Measurements from ENCODE around the gene COLGALT1.
"Not testable (repeated sequence)": the region's sequence is repeated elsewhere in the genome, so short reads cannot be mapped to it uniquely, and the experiment has no call there.

The COLGALT1 gene

GRCh38 chr19:17590866-17591265 lies 35.4 kb downstream of the COLGALT1 start:
- WGBS, 2 experiments, result 50% methylated on average over 1 of the region's 1 CpG

GRCh38 chr19:17594296-17594695 lies 38.8 kb downstream of the COLGALT1 start:
- not testable (repeated sequence) for H3K9me3 ChIP-seq (ENCODE audit: control insufficient read depth, low read length); H3K36me3 ChIP-seq (ENCODE audit: control insufficient read depth, insufficient read depth, low read length); H3K4me1 ChIP-seq (ENCODE audit: control insufficient read depth, insufficient read depth, low read length); H3K4me3 ChIP-seq (ENCODE audit: insufficient read depth, low read depth, low read length); H3K27ac ChIP-seq (ENCODE audit: insufficient read depth, low read depth, low read length, poor library complexity, severe bottlenecking); H3K27me3 ChIP-seq (ENCODE audit: control insufficient read depth, insufficient read depth, low read length, poor library complexity, severe bottlenecking)
- WGBS, 2 experiments, result 77 to 81% methylated on average over 7 of the region's 7 CpGs

More at GRCh38 chr19:17590866-17591265, 35.4 kb downstream of the COLGALT1 start:
- Histone ChIP-seq H3K27me3 (ENCODE audit: control insufficient read depth, insufficient read depth, low read length, poor library complexity, severe bottlenecking) (no peaks in the 10 kb centered on the region), H3K4me1 (ENCODE audit: control insufficient read depth, insufficient read depth, low read length) (no peaks in the 10 kb centered on the region), H3K4me3 (ENCODE audit: insufficient read depth, low read depth, low read length) (no peak overlapping the region), H3K27ac (ENCODE audit: insufficient read depth, low read depth, low read length, poor library complexity, severe bottlenecking) (no peak overlapping the region), H3K9me3 (ENCODE audit: control insufficient read depth, low read length) (no peaks in the 10 kb centered on the region), H3K36me3 (ENCODE audit: control insufficient read depth, insufficient read depth, low read length) (no peaks in the 10 kb centered on the region)

- WGBS, 2 experiments, result 70 to 73% methylated on average over 8 of the region's 8 CpGs
These were observed 42.6 kb downstream of the COLGALT1 start for GRCh38 chr19:17598063-17598462.

GRCh38 chr19:17598953-17599352 lies 43.5 kb downstream of the COLGALT1 start:
- H3K9me3 ChIP-seq (ENCODE audit: control insufficient read depth, low read length), result no peaks in the 10 kb centered on the region
- H3K27me3 ChIP-seq (ENCODE audit: control insufficient read depth, insufficient read depth, low read length, poor library complexity, severe bottlenecking), result no peaks in the 10 kb centered on the region
- no peak overlapping the region for H3K27ac ChIP-seq (ENCODE audit: insufficient read depth, low read depth, low read length, poor library complexity, severe bottlenecking)
- no peaks in the 10 kb centered on the region for H3K4me1 ChIP-seq (ENCODE audit: control insufficient read depth, insufficient read depth, low read length)
- 94 to 96% methylated on average over 9 of the region's 9 CpGs for WGBS, 2 experiments
- no peaks in the 10 kb centered on the region for H3K36me3 ChIP-seq (ENCODE audit: control insufficient read depth, insufficient read depth, low read length)
- H3K4me3 ChIP-seq (ENCODE audit: insufficient read depth, low read depth, low read length), result no peak overlapping the region

More at GRCh38 chr19:17598063-17598462, 42.6 kb downstream of the COLGALT1 start:
- H3K36me3 ChIP-seq (ENCODE audit: control insufficient read depth, insufficient read depth, low read length); H3K9me3 ChIP-seq (ENCODE audit: control insufficient read depth, low read length); H3K27ac ChIP-seq (ENCODE audit: insufficient read depth, low read depth, low read length, poor library complexity, severe bottlenecking); H3K4me3 ChIP-seq (ENCODE audit: insufficient read depth, low read depth, low read length); H3K27me3 ChIP-seq (ENCODE audit: control insufficient read depth, insufficient read depth, low read length, poor library complexity, severe bottlenecking); H3K4me1 ChIP-seq (ENCODE audit: control insufficient read depth, insufficient read depth, low read length): not testable (repeated sequence)

- no peaks in the 10 kb centered on the region for H3K9me3 ChIP-seq (ENCODE audit: control insufficient read depth, low read length)
- 95% methylated on average over 10 of the region's 10 CpGs for WGBS, 2 experiments
- no peaks in the 10 kb centered on the region for H3K36me3 ChIP-seq (ENCODE audit: control insufficient read depth, insufficient read depth, low read length)
- no peak overlapping the region for H3K27ac ChIP-seq (ENCODE audit: insufficient read depth, low read depth, low read length, poor library complexity, severe bottlenecking)
- H3K4me1 ChIP-seq (ENCODE audit: control insufficient read depth, insufficient read depth, low read length), result no peaks in the 10 kb centered on the region
- H3K4me3 ChIP-seq (ENCODE audit: insufficient read depth, low read depth, low read length), result no peak overlapping the region
- H3K27me3 ChIP-seq (ENCODE audit: control insufficient read depth, insufficient read depth, low read length, poor library complexity, severe bottlenecking), result no peaks in the 10 kb centered on the region
These were observed 44.3 kb downstream of the COLGALT1 start for GRCh38 chr19:17599780-17600179.

- 69 to 72% methylated on average over 9 of the region's 9 CpGs for WGBS, 2 experiments
- Histone ChIP-seq H3K27me3 (ENCODE audit: control insufficient read depth, insufficient read depth, low read length, poor library complexity, severe bottlenecking) (no peaks in the 10 kb centered on the region), H3K4me3 (ENCODE audit: insufficient read depth, low read depth, low read length) (no peak overlapping the region), H3K27ac (ENCODE audit: insufficient read depth, low read depth, low read length, poor library complexity, severe bottlenecking) (no peak overlapping the region), H3K9me3 (ENCODE audit: control insufficient read depth, low read length) (no peaks in the 10 kb centered on the region), H3K36me3 (ENCODE audit: control insufficient read depth, insufficient read depth, low read length) (no peaks in the 10 kb centered on the region), H3K4me1 (ENCODE audit: control insufficient read depth, insufficient read depth, low read length) (no peaks in the 10 kb centered on the region)
These were observed 46.2 kb downstream of the COLGALT1 start for GRCh38 chr19:17601683-17602082.

- Histone ChIP-seq H3K27ac (ENCODE audit: insufficient read depth, low read depth, low read length, poor library complexity, severe bottlenecking) (no peak overlapping the region), H3K9me3 (ENCODE audit: control insufficient read depth, low read length) (no peaks in the 10 kb centered on the region), H3K36me3 (ENCODE audit: control insufficient read depth, insufficient read depth, low read length) (no peaks in the 10 kb centered on the region), H3K4me3 (ENCODE audit: insufficient read depth, low read depth, low read length) (no peak overlapping the region), H3K27me3 (ENCODE audit: control insufficient read depth, insufficient read depth, low read length, poor library complexity, severe bottlenecking) (no peaks in the 10 kb centered on the region), H3K4me1 (ENCODE audit: control insufficient read depth, insufficient read depth, low read length) (no peaks in the 10 kb centered on the region)
- WGBS, 2 experiments, result 88 to 90% methylated on average over 8 of the region's 8 CpGs
These were observed 46.8 kb downstream of the COLGALT1 start for GRCh38 chr19:17602217-17602616.

- Histone ChIP-seq H3K36me3 (ENCODE audit: control insufficient read depth, insufficient read depth, low read length) (no peaks in the 10 kb centered on the region), H3K9me3 (ENCODE audit: control insufficient read depth, low read length) (no peaks in the 10 kb centered on the region), H3K27ac (ENCODE audit: insufficient read depth, low read depth, low read length, poor library complexity, severe bottlenecking) (no peak overlapping the region), H3K4me1 (ENCODE audit: control insufficient read depth, insufficient read depth, low read length) (no peaks in the 10 kb centered on the region), H3K4me3 (ENCODE audit: insufficient read depth, low read depth, low read length) (no peak overlapping the region), H3K27me3 (ENCODE audit: control insufficient read depth, insufficient read depth, low read length, poor library complexity, severe bottlenecking) (no peaks in the 10 kb centered on the region)
- 80 to 88% methylated on average over 7 of the region's 7 CpGs for WGBS, 2 experiments
These were observed 47.5 kb downstream of the COLGALT1 start for GRCh38 chr19:17602872-17603510.

GRCh38 chr19:17604372-17605025 lies 49.0 kb downstream of the COLGALT1 start:
- Histone ChIP-seq H3K4me3 (ENCODE audit: insufficient read depth, low read depth, low read length) (no peak overlapping the region), H3K9me3 (ENCODE audit: control insufficient read depth, low read length) (no peaks in the 10 kb centered on the region), H3K36me3 (ENCODE audit: control insufficient read depth, insufficient read depth, low read length) (no peaks in the 10 kb centered on the region), H3K27ac (ENCODE audit: insufficient read depth, low read depth, low read length, poor library complexity, severe bottlenecking) (no peak overlapping the region), H3K27me3 (ENCODE audit: control insufficient read depth, insufficient read depth, low read length, poor library complexity, severe bottlenecking) (no peaks in the 10 kb centered on the region), H3K4me1 (ENCODE audit: control insufficient read depth, insufficient read depth, low read length) (no peaks in the 10 kb centered on the region)
- WGBS, 2 experiments, result 90 to 91% methylated on average over 8 of the region's 8 CpGs

GRCh38 chr19:17605117-17605516 lies 49.7 kb downstream of the COLGALT1 start:
- no peak overlapping the region for H3K27ac ChIP-seq (ENCODE audit: insufficient read depth, low read depth, low read length, poor library complexity, severe bottlenecking)
- H3K36me3 ChIP-seq (ENCODE audit: control insufficient read depth, insufficient read depth, low read length), result no peaks in the 10 kb centered on the region
- H3K4me3 ChIP-seq (ENCODE audit: insufficient read depth, low read depth, low read length), result no peak overlapping the region
- no peaks in the 10 kb centered on the region for H3K9me3 ChIP-seq (ENCODE audit: control insufficient read depth, low read length)
- H3K4me1 ChIP-seq (ENCODE audit: control insufficient read depth, insufficient read depth, low read length), result no peaks in the 10 kb centered on the region
- H3K27me3 ChIP-seq (ENCODE audit: control insufficient read depth, insufficient read depth, low read length, poor library complexity, severe bottlenecking), result no peaks in the 10 kb centered on the region
- WGBS, 2 experiments, result 95 to 96% methylated on average over 8 of the region's 8 CpGs
